Measurements from ENCODE around the gene CCDC68.

The CCDC68 gene

DNA sequence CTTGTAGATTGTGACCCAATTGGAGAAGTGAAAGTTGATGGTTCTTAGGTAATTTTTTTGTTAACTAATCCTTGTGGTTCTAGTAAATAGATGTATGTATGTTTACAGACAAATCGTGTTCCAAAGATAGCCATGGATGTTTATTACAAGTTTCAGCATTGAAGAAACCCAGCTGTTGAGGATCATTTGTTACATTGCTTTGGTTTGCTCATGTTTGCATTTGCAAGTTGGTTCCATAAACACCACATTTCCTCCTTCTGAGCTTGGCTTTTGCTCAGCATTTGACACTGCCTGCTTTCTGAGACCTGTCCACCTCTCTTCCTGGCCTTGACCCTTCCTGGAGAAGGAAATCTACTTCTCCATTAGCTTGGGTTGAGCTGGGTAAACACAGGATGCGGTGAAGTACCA is 1.8 kb upstream of the CCDC68 start:
- DNase-seq (ENCODE audit: low read depth in 2 of 2), result no peak

GRCh38 chr18:54960197-54960596 is 936 bp upstream of the CCDC68 start:
- DNase-seq (ENCODE audit: low read depth in 2 of 2), result no peak

DNA sequence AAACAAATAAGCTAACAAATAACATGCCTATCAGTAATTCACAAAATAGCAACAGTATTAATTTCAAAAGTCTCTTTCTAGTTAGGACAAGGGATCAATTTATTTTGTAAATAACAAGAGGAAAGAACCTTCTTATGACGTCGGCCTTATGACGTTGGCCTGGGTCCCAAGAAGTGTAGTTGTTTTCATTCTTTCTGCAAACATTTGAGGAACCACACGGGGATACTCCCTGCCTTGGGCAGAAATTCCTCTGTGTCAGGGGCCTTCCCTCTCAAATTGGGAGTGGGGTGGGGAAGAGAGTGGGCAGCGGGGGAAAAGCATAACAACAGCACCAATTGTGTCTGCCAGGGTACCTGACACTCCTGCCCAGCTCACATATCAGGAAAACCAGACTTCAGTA is 1.3 kb downstream of the CCDC68 start:
- no peak for DNase-seq (ENCODE audit: low read depth in 2 of 2)

GRCh38 chr18:54957296-54957832 is 1.9 kb downstream of the CCDC68 start:
- DNase-seq (ENCODE audit: low read depth in 2 of 2), result no peak

GRCh38 chr18:54956506-54956905 is 2.8 kb downstream of the CCDC68 start:
- no peak for DNase-seq (ENCODE audit: low read depth in 2 of 2)

- DNase-seq (ENCODE audit: low read depth in 2 of 2), result no peak
Measured at GRCh38 chr18:54952026-54952425, 7.2 kb downstream of the CCDC68 start.

- DNase-seq (ENCODE audit: low read depth in 2 of 2), result no peak
Measured at GRCh38 chr18:54950221-54950620, 9.0 kb downstream of the CCDC68 start.

DNA sequence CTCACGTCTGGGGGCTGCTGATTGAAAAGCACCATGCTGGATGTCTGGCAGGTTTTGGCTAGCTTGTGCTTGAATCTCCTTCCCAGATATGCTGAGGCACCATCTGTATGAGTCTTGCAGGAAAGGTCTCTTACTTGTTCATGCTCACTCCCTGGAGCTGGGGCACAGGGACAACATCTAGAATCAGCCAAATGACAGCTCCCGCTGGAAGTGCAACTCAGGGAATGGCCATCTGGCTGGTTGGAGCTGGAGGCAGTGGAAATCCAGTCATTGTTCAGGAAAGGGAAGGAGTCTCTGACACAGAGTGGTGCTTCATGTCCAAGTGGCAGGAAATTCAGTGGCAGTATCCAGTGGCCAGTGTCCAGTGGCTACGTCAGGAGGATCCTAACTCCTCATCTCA is 9.7 kb downstream of the CCDC68 start:
- no peak for DNase-seq (ENCODE audit: low read depth in 2 of 2)

- no peak for DNase-seq (ENCODE audit: low read depth in 2 of 2)
Measured at GRCh38 chr18:54948350-54948837, 10.9 kb downstream of the CCDC68 start.

DNA sequence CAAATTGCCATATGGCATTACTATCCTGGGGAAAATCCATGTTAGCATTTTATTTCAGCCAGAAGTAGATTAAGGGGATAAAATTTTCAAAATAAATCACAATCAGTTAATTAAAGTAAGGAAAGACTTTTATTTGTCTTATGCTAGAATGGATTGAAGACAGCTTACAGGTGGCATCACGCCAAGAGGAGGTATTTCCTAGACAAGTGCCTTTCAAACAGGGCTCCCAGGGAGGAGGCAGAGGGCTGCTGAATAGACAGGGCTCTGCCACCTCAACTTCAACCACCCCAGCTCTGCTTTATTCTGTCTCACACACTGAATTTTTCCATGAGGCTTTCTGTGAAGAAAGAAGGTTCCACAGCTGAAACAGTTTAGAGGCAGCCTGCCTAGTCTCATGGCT is 12.2 kb downstream of the CCDC68 start:
- DNase-seq (ENCODE audit: low read depth in 2 of 2), result no peak

GRCh38 chr18:54946149-54946581 is 13.1 kb downstream of the CCDC68 start:
- no peak for DNase-seq (ENCODE audit: low read depth in 2 of 2)

- DNase-seq (ENCODE audit: low read depth in 2 of 2), result no peak
Measured at GRCh38 chr18:54945576-54946125, 13.6 kb downstream of the CCDC68 start.

- no peak for DNase-seq (ENCODE audit: low read depth in 2 of 2)
Measured at GRCh38 chr18:54942569-54942968, 16.7 kb downstream of the CCDC68 start.

- no peak for DNase-seq (ENCODE audit: low read depth in 2 of 2)
Measured at GRCh38 chr18:54942144-54942543, 17.1 kb downstream of the CCDC68 start.

DNA sequence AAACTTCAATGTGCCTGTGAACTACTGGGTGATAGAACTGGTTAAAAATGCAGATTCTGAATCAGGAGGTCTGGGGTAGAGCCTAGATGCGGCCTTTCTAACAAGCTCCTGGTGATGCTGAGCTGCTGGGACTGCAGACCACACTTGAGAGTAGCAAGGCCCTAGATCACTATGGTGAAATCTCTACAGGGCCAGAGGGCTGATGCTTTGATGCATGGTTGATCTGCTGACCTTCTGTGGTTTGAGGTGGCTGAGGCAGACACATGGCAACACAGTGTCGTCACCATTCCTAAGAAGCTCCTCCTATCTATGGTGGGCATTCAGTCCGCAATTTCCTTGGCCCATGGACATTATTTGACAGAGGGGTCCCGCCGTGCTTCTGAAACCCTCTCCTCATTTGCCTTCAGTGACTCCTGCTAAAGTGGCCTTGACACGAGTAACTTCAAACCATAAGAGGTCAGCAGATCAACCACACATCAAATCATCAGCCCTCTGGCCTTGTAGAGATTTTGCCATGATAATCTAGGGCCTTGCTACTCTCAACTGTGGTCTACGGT is 19.8 kb downstream of the CCDC68 start:
- no peak for DNase-seq (ENCODE audit: low read depth in 2 of 2)

DNA sequence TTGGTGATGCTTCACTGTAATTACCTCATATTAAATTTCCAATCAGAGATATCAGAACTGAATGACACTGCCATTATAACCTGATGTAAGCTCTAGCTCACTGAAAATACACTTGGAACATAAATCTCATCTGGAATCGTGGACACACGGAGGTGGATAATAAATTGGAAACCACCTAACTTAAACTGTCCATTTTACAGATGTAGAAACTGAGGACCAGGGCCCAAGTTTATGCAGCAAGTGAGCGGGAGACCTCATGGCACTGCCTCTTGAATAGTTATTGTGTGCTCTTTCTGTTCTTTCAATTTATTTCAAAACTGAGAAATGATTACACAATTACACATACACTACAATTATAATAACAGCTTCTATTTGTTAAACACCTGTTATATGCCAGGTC is 20.8 kb downstream of the CCDC68 start:
- DNase-seq (ENCODE audit: low read depth in 2 of 2), result no peak

- no peak for DNase-seq (ENCODE audit: low read depth in 2 of 2)
Measured at GRCh38 chr18:54932472-54932871, 26.8 kb downstream of the CCDC68 start.

DNA sequence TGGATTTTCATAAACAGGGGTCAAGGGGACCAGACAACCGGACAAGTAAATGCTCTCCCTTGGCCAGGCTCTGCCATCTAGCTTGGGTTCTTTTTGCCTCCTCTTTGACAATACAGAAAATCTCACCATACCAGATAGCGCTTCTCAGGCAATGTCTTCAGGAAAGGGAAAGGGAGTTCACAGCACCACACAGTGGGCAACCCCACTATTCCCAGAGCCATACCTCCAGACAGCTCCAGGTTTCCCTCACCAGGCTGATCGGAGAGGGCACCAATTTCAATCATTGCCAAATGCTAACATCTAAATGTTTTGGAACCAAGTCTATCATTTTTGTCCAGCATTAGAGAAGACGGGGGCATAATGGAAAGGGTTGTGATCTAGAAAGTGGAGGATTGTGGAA is 28.1 kb downstream of the CCDC68 start:
- DNase-seq (ENCODE audit: low read depth in 2 of 2), result no peak

DNA sequence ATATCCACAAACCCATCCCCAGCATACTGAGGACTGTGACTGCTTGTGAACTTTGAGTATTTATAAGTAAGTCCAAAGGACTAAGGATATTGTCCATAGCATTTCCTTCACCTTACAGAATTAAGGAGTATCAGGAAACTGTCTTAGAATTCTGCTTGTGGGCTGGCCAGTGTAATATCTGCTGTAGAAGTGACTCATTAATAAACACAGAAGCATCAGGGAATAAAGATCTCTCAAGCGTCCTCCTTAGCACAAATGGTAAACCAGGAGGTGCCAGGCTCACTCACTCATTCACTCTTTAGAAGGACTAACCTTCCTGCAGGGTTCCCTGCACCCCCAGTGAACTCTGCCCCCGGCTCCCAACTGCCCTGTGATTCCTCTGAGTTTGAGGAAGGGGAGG is 31.0 kb downstream of the CCDC68 start:
- DNase-seq (ENCODE audit: low read depth in 2 of 2), result no peak

DNA sequence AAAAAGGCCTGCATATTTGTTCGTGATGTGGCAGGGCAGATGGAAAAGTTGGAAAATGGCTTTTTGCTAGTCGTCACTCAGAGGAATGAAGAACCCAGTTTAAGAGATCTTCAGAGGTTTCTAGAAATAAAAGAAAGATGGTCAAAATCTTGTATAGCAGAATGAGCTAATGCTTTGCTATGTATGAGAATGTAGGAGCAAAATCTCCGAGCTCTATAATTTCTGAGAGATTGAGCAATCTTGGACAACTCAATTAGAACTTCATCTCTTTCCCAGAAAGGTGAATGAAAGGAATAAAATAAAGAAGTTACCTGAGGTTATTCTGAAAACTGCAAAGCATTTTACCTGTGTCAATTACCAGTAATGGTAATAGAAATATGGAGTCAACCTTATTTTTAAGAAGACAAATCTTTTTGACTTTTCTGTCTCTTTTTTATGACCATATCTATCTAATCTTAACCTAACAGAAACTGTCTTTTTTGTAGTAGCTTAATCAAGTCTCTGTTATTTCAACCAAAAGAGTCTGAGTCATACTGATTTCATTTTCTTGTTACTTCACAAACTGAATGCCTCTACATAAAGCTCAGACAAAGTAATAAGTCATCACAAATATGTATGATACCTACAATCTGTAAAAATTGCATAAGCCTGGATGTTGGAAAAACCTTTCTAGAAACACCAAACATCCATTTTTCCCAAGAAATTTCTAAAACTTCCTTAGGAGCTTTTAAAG is 32.5 kb downstream of the CCDC68 start:
- DNase-seq (ENCODE audit: low read depth in 2 of 2), result no peak

GRCh38 chr18:54924948-54925347 is 34.3 kb downstream of the CCDC68 start:
- no peak for DNase-seq (ENCODE audit: low read depth in 2 of 2)

GRCh38 chr18:54923339-54923956 is 35.8 kb downstream of the CCDC68 start:
- no peak for DNase-seq (ENCODE audit: low read depth in 2 of 2)

DNA sequence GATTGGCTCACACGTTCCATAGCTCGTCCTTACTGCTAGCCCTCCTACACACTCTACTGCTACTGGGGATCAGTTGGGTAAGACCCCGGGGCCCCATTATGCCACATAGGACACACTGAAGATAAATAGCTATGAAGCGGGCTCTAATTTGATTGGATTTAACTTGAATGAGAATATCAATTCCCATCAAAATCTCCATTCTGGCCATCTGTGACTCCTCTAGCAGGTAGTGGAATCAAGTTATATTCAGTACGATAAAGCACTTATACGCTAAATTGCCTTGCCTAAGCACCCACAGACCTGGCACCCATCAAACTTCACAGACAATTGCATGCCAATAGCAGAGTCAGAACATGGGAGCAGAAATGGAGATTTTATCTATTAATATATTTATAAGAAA is 39.8 kb downstream of the CCDC68 start:
- no peak for DNase-seq (ENCODE audit: low read depth in 2 of 2)
